Type B pancreatic cell (in vitro differentiated cells): Measurements from ENCODE around the gene EIPR1. TPM values are rescaled to one million over a fixed set of nuclear protein-coding genes. Genes with fewer than 3 reads are reported as not detected.
"Not testable (repeated sequence)": the region's sequence is repeated elsewhere in the genome, so short reads cannot be mapped to it uniquely, and the experiment has no call there.

Source experiments
- DNase-seq: peaks from one replicate; pipeline ENCODE4 v3.0.0; 2021; ENCODE audit warnings: mixed read lengths; ENCODE audit not compliant: unreplicated experiment; ENCODE audit errors: extremely low spot score
- H3K27ac Mint-ChIP-seq: 2 replicates; pipeline ENCODE4 v1.8.0; 2021; ENCODE audit warnings: mild to moderate bottlenecking, mixed read lengths
- H3K27me3 Mint-ChIP-seq: 2 replicates; pipeline ENCODE4 v1.8.0; 2021; ENCODE audit warnings: mixed read lengths
- H3K36me3 Mint-ChIP-seq: 2 replicates; pipeline ENCODE4 v1.8.0; 2021; ENCODE audit warnings: mixed read lengths
- H3K4me1 Mint-ChIP-seq: one replicate; pipeline ENCODE4 v1.8.0; 2021; ENCODE audit warnings: mixed read lengths; ENCODE audit not compliant: unreplicated experiment
- H3K4me3 Mint-ChIP-seq: 2 replicates; pipeline ENCODE4 v1.8.0; 2021; ENCODE audit warnings: mild to moderate bottlenecking, mixed read lengths
- H3K9me3 Mint-ChIP-seq: 2 replicates; pipeline ENCODE4 v1.8.0; 2021; ENCODE audit warnings: mixed read lengths
- CTCF ChIP-seq: fragments of 200-600 bp; sonication (generic); conservative IDR thresholded peaks from 2 replicates; pipeline ENCODE4 v1.5.0; 2021; ENCODE audit warnings: antibody characterized with exemption, mild to moderate bottlenecking
- total RNA-seq: library from RNA; stranded (reverse); gene quantifications from 2 replicates; pipeline ENCODE4 v1.2.1, GENCODE V29; 2021; ENCODE audit warnings: low replicate concordance

Gene EIPR1
- total RNA-seq, 1 donor from 2014 or later, result 24.9 TPM

- no peak for TF ChIP-seq CTCF
- H3K4me1 Mint-ChIP-seq, result peaks cover 21% of the 10 kb centered on the region
- H3K36me3 Mint-ChIP-seq, result peaks cover 7% of the 10 kb centered on the region
- no peaks in the 10 kb centered on the region for H3K27me3 Mint-ChIP-seq
- no peak overlapping the region for H3K4me3 Mint-ChIP-seq
- H3K27ac Mint-ChIP-seq, result no peak overlapping the region
- H3K9me3 Mint-ChIP-seq, result peaks cover 4% of the 10 kb centered on the region
- no peak for DNase-seq
Observed at GRCh38 chr2:3202926-3203325, 174.7 kb downstream of the EIPR1 start.

DNA sequence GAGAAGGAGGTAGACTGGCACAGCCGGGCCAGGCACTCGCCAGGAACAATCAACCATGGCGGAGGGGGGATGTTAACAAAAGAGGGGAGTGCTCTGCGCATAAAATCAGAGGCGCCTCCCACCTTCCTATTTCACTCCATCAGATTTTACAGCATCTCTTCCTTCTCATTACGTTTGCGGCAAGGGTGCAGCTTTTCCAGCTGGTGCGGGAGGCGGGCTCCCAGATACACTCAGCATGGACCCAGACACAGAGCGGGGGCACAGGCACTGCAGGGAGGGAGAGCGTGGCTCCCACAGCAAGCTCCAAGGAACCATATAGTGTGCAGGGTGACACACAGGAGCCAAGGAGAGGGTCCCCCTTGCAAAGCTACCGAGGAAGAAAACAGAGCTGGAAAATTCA lies 176.3 kb downstream of the EIPR1 start:
- no peak for DNase-seq
- Mint-ChIP-seq H3K27ac (no peak overlapping the region), H3K9me3 (peaks cover 4% of the 10 kb centered on the region), H3K4me1 (peaks cover 21% of the 10 kb centered on the region), H3K4me3 (no peak overlapping the region), H3K36me3 (peaks cover 14% of the 10 kb centered on the region), H3K27me3 (no peaks in the 10 kb centered on the region)
- TF ChIP-seq CTCF, result no peak

- peaks cover 14% of the 10 kb centered on the region for H3K36me3 Mint-ChIP-seq
- no peak for DNase-seq
- H3K9me3 Mint-ChIP-seq, result peaks cover 4% of the 10 kb centered on the region
- H3K27me3 Mint-ChIP-seq, result no peaks in the 10 kb centered on the region
- no peak overlapping the region for H3K27ac Mint-ChIP-seq
- H3K4me1 Mint-ChIP-seq, result peaks cover 21% of the 10 kb centered on the region
- no peak for TF ChIP-seq CTCF
- H3K4me3 Mint-ChIP-seq, result no peak overlapping the region
Observed at GRCh38 chr2:3200420-3200939, 177.1 kb downstream of the EIPR1 start.

DNA sequence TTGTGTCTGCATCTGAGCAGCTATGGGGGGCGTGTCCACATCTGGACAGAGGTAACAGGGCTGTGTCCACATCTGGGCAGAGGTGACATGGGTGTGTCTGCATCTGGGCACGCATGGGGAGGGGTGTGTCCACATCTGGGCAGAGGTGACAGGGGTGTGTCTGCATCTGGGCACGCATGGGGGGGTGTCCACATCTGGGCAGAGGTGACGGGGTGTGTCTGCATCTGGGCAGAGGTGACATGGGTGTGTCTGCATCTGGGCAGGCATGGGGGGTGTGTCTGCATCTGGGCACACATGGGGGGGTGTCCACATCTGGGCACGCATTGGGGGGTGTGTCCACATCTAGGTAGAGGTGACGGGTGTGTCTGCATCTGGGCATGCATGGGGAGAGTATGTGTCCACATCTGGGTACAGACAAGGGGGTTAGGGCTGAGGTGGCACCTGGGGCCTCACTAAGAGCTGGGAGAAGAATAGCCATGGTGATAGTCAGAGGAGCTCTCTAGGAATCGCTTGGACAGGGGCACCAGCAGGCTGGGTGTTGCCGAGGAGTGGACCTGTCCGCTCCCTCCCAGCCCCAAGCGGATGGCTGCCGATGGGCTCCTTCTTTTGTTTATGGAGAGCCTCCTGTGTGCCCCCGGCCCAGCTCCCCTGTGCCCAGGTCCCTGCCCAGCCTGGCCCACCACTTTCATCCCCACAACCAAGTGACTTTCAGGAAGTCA lies 177.8 kb downstream of the EIPR1 start:
- TF ChIP-seq CTCF, result no peak
- DNase-seq, result no peak
- Mint-ChIP-seq H3K27me3 (no peaks in the 10 kb centered on the region), H3K4me1 (peaks cover 21% of the 10 kb centered on the region), H3K4me3 (no peak overlapping the region), H3K9me3 (peaks cover 4% of the 10 kb centered on the region), H3K27ac (no peak overlapping the region), H3K36me3 (peaks cover 14% of the 10 kb centered on the region)

- H3K27me3 Mint-ChIP-seq, H3K9me3 Mint-ChIP-seq, DNase-seq, H3K4me3 Mint-ChIP-seq, H3K27ac Mint-ChIP-seq: not testable (repeated sequence)
- Mint-ChIP-seq H3K36me3 (peaks cover 14% of the 10 kb centered on the region), H3K4me1 (peaks cover 16% of the 10 kb centered on the region)
Observed at GRCh38 chr2:3198671-3199192, 178.9 kb downstream of the EIPR1 start.

DNA sequence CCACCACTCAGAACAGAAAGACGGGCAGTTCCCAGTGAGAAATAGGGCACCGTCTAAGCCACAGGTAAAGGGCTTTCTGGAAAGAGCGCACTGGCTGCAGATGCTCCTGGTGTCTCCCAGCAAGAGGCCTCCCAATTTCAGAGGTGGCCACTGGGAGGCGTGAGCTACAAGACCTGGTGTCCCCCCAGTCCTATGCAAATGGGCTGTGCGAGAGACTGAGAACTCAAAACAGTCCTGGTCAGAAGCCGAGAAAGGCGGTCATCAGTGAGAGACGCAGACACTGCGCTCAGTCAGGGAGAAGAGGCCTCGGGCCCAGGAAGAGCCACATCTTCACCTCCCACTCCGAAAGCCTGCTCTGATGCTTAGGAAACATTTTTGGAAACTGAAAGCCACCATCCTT lies 179.5 kb downstream of the EIPR1 start:
- no peak for TF ChIP-seq CTCF
- peaks cover 13% of the 10 kb centered on the region for H3K4me1 Mint-ChIP-seq
- peaks cover 12% of the 10 kb centered on the region for H3K36me3 Mint-ChIP-seq
- no peak overlapping the region for H3K4me3 Mint-ChIP-seq
- no peaks in the 10 kb centered on the region for H3K27me3 Mint-ChIP-seq
- H3K9me3 Mint-ChIP-seq, result peaks cover 4% of the 10 kb centered on the region
- no peak for DNase-seq
- no peak overlapping the region for H3K27ac Mint-ChIP-seq
